ENCODE measurements around the gene AGPAT3.

GRCh38 chr21:44006017-44006619, 141.1 kb downstream of the AGPAT3 start:
- no peak for TF ChIP-seq POLR2A (IDR thresholded peaks at IDR 0.05)
- no peak for TF ChIP-seq EP300 (IDR thresholded peaks at IDR 0.05)
- no peak for TF ChIP-seq CTCF (IDR thresholded peaks at IDR 0.05)
- TF ChIP-seq POLR2AphosphoS5 (IDR thresholded peaks at IDR 0.05), result no peak

All from upper lobe of left lung (tissue), 4 donors.